Smooth muscle cell (in vitro differentiated cells): ENCODE results near the gene IFI16. TPM values are rescaled to one million over a fixed set of nuclear protein-coding genes. Genes with fewer than 3 reads are reported as not detected.

ENCODE experiments used
- DNase-seq: peaks from one replicate; lab custom pipeline; 2025; ENCODE audit not compliant: unreplicated experiment; lab: John Stamatoyannopoulos, UW
- H2AFZ ChIP-seq: fragments of 200-600 bp; sonication (generic); 2 replicates; pipeline ENCODE4 v1.6.0; 2016; ENCODE audit warnings: antibody characterized with exemption, low read depth, mild to moderate bottlenecking
- H3F3A ChIP-seq: fragments of 200-600 bp; sonication (generic); 2 replicates; pipeline ENCODE4 v1.6.0; 2017; ENCODE audit warnings: antibody characterized with exemption, low read depth
- H3K27ac ChIP-seq: fragments of 200-600 bp; sonication (generic); 2 replicates; pipeline ENCODE4 v1.5.1; 2016; ENCODE audit warnings: low read depth, mild to moderate bottlenecking
- H3K27me3 ChIP-seq: fragments of 200-600 bp; sonication (generic); 2 replicates; pipeline ENCODE4 v1.6.1; 2016; ENCODE audit warnings: low read depth, mild to moderate bottlenecking
- H3K36me3 ChIP-seq: fragments of 200-600 bp; sonication (generic); 2 replicates; pipeline ENCODE4 v1.5.1; 2016; ENCODE audit warnings: low read depth
- H3K4me1 ChIP-seq: fragments of 200-600 bp; sonication (generic); 2 replicates; pipeline ENCODE4 v1.5.1; 2016; ENCODE audit warnings: low read depth
- H3K4me2 ChIP-seq: fragments of 200-600 bp; sonication (generic); 2 replicates; pipeline ENCODE4 v1.6.0; 2016; ENCODE audit warnings: mild to moderate bottlenecking
- H3K4me3 ChIP-seq: fragments of 200-600 bp; sonication (generic); 2 replicates; pipeline ENCODE4 v1.5.1; 2016; ENCODE audit warnings: mild to moderate bottlenecking
- H3K79me2 ChIP-seq: fragments of 200-600 bp; sonication (generic); 2 replicates; pipeline ENCODE4 v1.6.0; 2016; ENCODE audit warnings: low read depth, mild to moderate bottlenecking
- H3K9ac ChIP-seq: fragments of 200-600 bp; sonication (generic); 2 replicates; pipeline ENCODE4 v1.6.0; 2016; ENCODE audit warnings: low read depth
- H3K9me3 ChIP-seq: fragments of 200-600 bp; sonication (generic); replicated peaks from 2 replicates; pipeline ENCODE4 v1.5.1; 2016; ENCODE audit warnings: low read depth
- H4K20me1 ChIP-seq: fragments of 200-600 bp; sonication (generic); 2 replicates; pipeline ENCODE4 v1.6.0; 2016; ENCODE audit warnings: low read depth
- CTCF ChIP-seq: fragments of 200-600 bp; sonication (generic); IDR thresholded peaks from 2 replicates; pipeline ENCODE4 v1.5.1; 2017; ENCODE audit warnings: borderline replicate concordance, mild to moderate bottlenecking, antibody characterized with exemption; ENCODE audit not compliant: insufficient read depth, poor library complexity, severe bottlenecking
- WGBS: methylation state at CpG from one replicate; pipeline ENCODE4 v1.1.7; 2016; ENCODE audit warnings: low lambda C conversion rate; 5-methylcytosine and 5-hydroxymethylcytosine counted together
- polyA plus RNA-seq: library from polyadenylated mRNA; unstranded; fragments of >200 nt; fragmentation: Nextera tagmentation; extraction: Ambion mirVana; gene quantifications from 2 replicates; pipeline ENCODE4 v1.2.1, GENCODE V29; 2016
- total RNA-seq: library from RNA; depleted of rRNA; stranded (reverse); fragments of >200 nt; gene quantifications from 2 replicates; pipeline ENCODE4 v1.2.3, GENCODE V29; 2014

The IFI16 gene
- total and polyA plus RNA-seq, 2 experiments from 2014 or later: 92.1 to 114 TPM

GRCh38 chr1:159084867-159085266 is 75.2 kb downstream of the IFI16 start:
- H3K79me2 ChIP-seq: no peaks in the 10 kb centered on the region
- WGBS: 92% methylated on average over 3 of the region's 3 CpGs
- H2AFZ ChIP-seq: no peak overlapping the region
- TF ChIP-seq CTCF: no peak
- no peak overlapping the region for H3K9ac ChIP-seq
- no peaks in the 10 kb centered on the region for H3K9me3 ChIP-seq
- no peaks in the 10 kb centered on the region for H3F3A ChIP-seq
- no peak overlapping the region for H3K4me3 ChIP-seq
- DNase-seq: no peak
- no peak overlapping the region for H3K27ac ChIP-seq
- H3K4me1 ChIP-seq: no peaks in the 10 kb centered on the region
- no peak overlapping the region for H3K4me2 ChIP-seq
- no peaks in the 10 kb centered on the region for H3K36me3 ChIP-seq
- no peaks in the 10 kb centered on the region for H4K20me1 ChIP-seq
- H3K27me3 ChIP-seq: no peaks in the 10 kb centered on the region

GRCh38 chr1:159088050-159088449 is 78.3 kb downstream of the IFI16 start:
- DNase-seq: no peak
- H3K4me2 ChIP-seq: no peak overlapping the region

DNA sequence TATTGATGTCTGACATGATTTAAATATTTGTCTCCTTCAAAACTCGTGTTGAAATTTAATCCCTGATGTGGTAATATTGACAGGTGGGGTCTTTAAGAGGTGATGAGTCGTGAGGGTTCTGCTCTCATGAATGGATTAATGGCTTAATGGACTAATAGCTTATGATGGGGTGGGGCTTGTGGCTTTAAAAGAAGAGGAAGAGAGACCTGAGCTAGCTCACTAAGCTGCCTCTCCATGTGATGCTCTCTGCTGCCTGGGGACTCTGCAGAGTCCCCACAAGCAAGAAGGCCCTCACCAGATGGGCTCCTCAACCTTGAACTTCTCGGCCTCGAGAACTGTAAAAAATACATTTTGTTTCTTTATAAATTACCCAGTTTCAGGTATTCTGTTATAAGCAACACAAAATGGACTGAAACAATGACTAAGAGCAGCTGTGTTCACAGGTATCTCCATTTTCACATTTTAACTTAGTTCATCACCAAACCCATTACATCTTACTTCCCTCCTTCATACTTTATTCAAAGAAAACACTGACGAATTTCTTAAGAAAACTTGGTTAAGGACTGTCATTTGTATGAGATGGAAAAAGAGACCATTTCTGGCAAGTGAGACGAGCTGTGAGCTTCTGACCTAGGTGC is 79.0 kb downstream of the IFI16 start:
- Histone ChIP-seq H3K9ac (no peak overlapping the region), H3F3A (peaks cover 9% of the 10 kb centered on the region), H3K4me3 (no peak overlapping the region), H3K4me2 (no peak overlapping the region), H3K27me3 (no peaks in the 10 kb centered on the region), H3K36me3 (no peaks in the 10 kb centered on the region), H4K20me1 (no peaks in the 10 kb centered on the region), H3K27ac (peak overlapping the region; percentile 49), H3K79me2 (no peaks in the 10 kb centered on the region), H2AFZ (no peak overlapping the region), H3K9me3 (no peaks in the 10 kb centered on the region), H3K4me1 (no peaks in the 10 kb centered on the region)
- 81% methylated on average over 6 of the region's 6 CpGs for WGBS
- no peak for TF ChIP-seq CTCF
- DNase-seq: no peak

More at GRCh38 chr1:159088050-159088449, 78.3 kb downstream of the IFI16 start:
- H3K9me3 ChIP-seq: no peaks in the 10 kb centered on the region
- H4K20me1 ChIP-seq: no peaks in the 10 kb centered on the region
- H2AFZ ChIP-seq: no peak overlapping the region
- H3K27ac ChIP-seq: peak overlapping the region; percentile 49
- no peak overlapping the region for H3K4me3 ChIP-seq
- H3K4me1 ChIP-seq: no peaks in the 10 kb centered on the region
- H3F3A ChIP-seq: peaks cover 9% of the 10 kb centered on the region
- TF ChIP-seq CTCF: no peak
- H3K36me3 ChIP-seq: no peaks in the 10 kb centered on the region
- H3K27me3 ChIP-seq: no peaks in the 10 kb centered on the region
- 38% methylated on average over 2 of the region's 2 CpGs for WGBS
- no peaks in the 10 kb centered on the region for H3K79me2 ChIP-seq
- no peak overlapping the region for H3K9ac ChIP-seq

GRCh38 chr1:159089184-159089791 is 79.6 kb downstream of the IFI16 start:
- no peaks in the 10 kb centered on the region for H4K20me1 ChIP-seq
- peak; percentile 51 for TF ChIP-seq CTCF
- no peaks in the 10 kb centered on the region for H3K79me2 ChIP-seq
- H3K4me2 ChIP-seq: no peak overlapping the region
- H3F3A ChIP-seq: peaks cover 9% of the 10 kb centered on the region
- DNase-seq: no peak
- no peak overlapping the region for H3K9ac ChIP-seq
- H3K27me3 ChIP-seq: no peaks in the 10 kb centered on the region
- H3K4me1 ChIP-seq: no peaks in the 10 kb centered on the region
- no peak overlapping the region for H2AFZ ChIP-seq
- H3K36me3 ChIP-seq: no peaks in the 10 kb centered on the region
- no peak overlapping the region for H3K27ac ChIP-seq
- no peaks in the 10 kb centered on the region for H3K9me3 ChIP-seq
- no peak overlapping the region for H3K4me3 ChIP-seq
- WGBS: 80% methylated on average over 4 of the region's 4 CpGs
